HG02973 (cell line): ENCODE results near the gene SIPA1L3.

Source experiments
- ATAC-seq: cut with Tn5 transposase; IDR thresholded peaks from one replicate; pipeline ENCODE4 v1.9.1; 2021; ENCODE audit warnings: moderate library complexity; ENCODE audit not compliant: unreplicated experiment

SIPA1L3 gene

GRCh38 chr19:37972803-37973202 lies 65.8 kb downstream of the SIPA1L3 start:
- no peak for ATAC-seq

GRCh38 chr19:37973666-37974065 lies 66.7 kb downstream of the SIPA1L3 start:
- ATAC-seq, result no peak

- no peak for ATAC-seq
Observed at GRCh38 chr19:37975071-37975470, 68.1 kb downstream of the SIPA1L3 start.

- no peak for ATAC-seq
Observed at GRCh38 chr19:37975596-37976515, 68.8 kb downstream of the SIPA1L3 start.

- no peak for ATAC-seq
Observed at GRCh38 chr19:37977391-37977790, 70.4 kb downstream of the SIPA1L3 start.

- ATAC-seq, result no peak
Observed at GRCh38 chr19:37977992-37978391, 71.0 kb downstream of the SIPA1L3 start.

GRCh38 chr19:37979547-37980082 lies 72.6 kb downstream of the SIPA1L3 start:
- ATAC-seq, result no peak

- no peak for ATAC-seq
Observed at GRCh38 chr19:37980419-37981170, 73.6 kb downstream of the SIPA1L3 start.

GRCh38 chr19:37981785-37982475 lies 74.9 kb downstream of the SIPA1L3 start:
- no peak for ATAC-seq

- ATAC-seq, result no peak
Observed at GRCh38 chr19:37982655-37983054, 75.6 kb downstream of the SIPA1L3 start.

- no peak for ATAC-seq
Observed at GRCh38 chr19:37983153-37983552, 76.1 kb downstream of the SIPA1L3 start.

GRCh38 chr19:37983916-37984315 lies 76.9 kb downstream of the SIPA1L3 start:
- ATAC-seq, result no peak

GRCh38 chr19:37986048-37986750 lies 79.2 kb downstream of the SIPA1L3 start:
- ATAC-seq, result no peak

GRCh38 chr19:37987356-37988332 lies 80.6 kb downstream of the SIPA1L3 start:
- ATAC-seq, result no peak

GRCh38 chr19:37988758-37989635 lies 82.0 kb downstream of the SIPA1L3 start:
- ATAC-seq, result no peak

- ATAC-seq, result no peak
Observed at GRCh38 chr19:37989855-37990254, 82.8 kb downstream of the SIPA1L3 start.

- ATAC-seq, result no peak
Observed at GRCh38 chr19:37990362-37990761, 83.4 kb downstream of the SIPA1L3 start.

- no peak for ATAC-seq
Observed at GRCh38 chr19:37991176-37991835, 84.3 kb downstream of the SIPA1L3 start.
